T-cell (primary cell): ENCODE results near the gene YLPM1. TPM values are rescaled to one million over a fixed set of nuclear protein-coding genes. Genes with fewer than 3 reads are reported as not detected.
"Not testable (repeated sequence)": the region's sequence is repeated elsewhere in the genome, so short reads cannot be mapped to it uniquely, and the experiment has no call there.

Source experiments
- ATAC-seq, 4 experiments: fragments of 200-7000 bp in 3 of 4; fragments of 150-1000 bp in 1 of 4; cut with Tn5 transposase; replicated peaks in 1 of 4; 1 replicate in 3 of 4; 2 replicates in 1 of 4; pipeline ENCODE4 v1.10.0; 2021; ENCODE audit warnings: moderate library complexity in 3 of 4, mild to moderate bottlenecking in 2 of 4, moderate number of reproducible peaks in 1 of 4
- CTCF ChIA-PET, 2 donors: fragments of 300-600 bp; sonication (Branson Sonifier 250); formaldehyde crosslinking; loops; one replicate each; lab custom pipeline; 2022; ENCODE audit warnings: antibody characterized with exemption in 2 of 2; lab: Charles Lee
- POLR2A ChIA-PET, 2 donors: fragments of 300-600 bp; sonication (Branson Sonifier 250); formaldehyde crosslinking; loops; one replicate each; lab custom pipeline; 2022; ENCODE audit warnings: antibody characterized with exemption in 2 of 2; lab: Charles Lee
- DNase-seq, 35 experiments: peaks; one replicate each; pipeline versions ENCODE4 v3.0.0 to v3.0.0-alpha.2; 2013 to 2023
- H3K27ac ChIP-seq: one replicate; pipeline ENCODE4 v1.5.1; 2013; ENCODE audit warnings: low read length
- H3K27me3 ChIP-seq, 2 experiments: replicated peaks in 1 of 2; 1 replicate in 1 of 2; 2 replicates in 1 of 2; pipeline versions ENCODE4 v1.6.1 to v1.7.0; 2013; ENCODE audit warnings: low read length in 1 of 2, mixed read lengths in 1 of 2; ENCODE audit not compliant: control insufficient read depth in 2 of 2, insufficient read depth in 2 of 2; ENCODE audit errors: extremely low read depth in 1 of 2
- H3K36me3 ChIP-seq, 2 donors: 1 replicate in 1 of 2; 2 replicates in 1 of 2; pipeline versions ENCODE4 v1.6.1 to v1.7.0; 2013; ENCODE audit warnings: low read length in 1 of 2; ENCODE audit not compliant: control insufficient read depth in 2 of 2, insufficient read depth in 1 of 2; ENCODE audit errors: extremely low read depth in 1 of 2
- H3K4me1 ChIP-seq, 2 experiments: 1 replicate in 1 of 2; 2 replicates in 1 of 2; pipeline versions ENCODE4 v1.6.1 to v1.7.0; 2013; ENCODE audit warnings: low read length in 2 of 2, mixed read lengths in 1 of 2; ENCODE audit not compliant: insufficient read depth in 2 of 2, control insufficient read depth in 1 of 2; ENCODE audit errors: extremely low read depth in 1 of 2
- H3K4me3 ChIP-seq, 2 donors: 1 replicate in 1 of 2; 2 replicates in 1 of 2; pipeline versions ENCODE4 v1.5.1 to v1.7.0; 2013; ENCODE audit warnings: mild to moderate bottlenecking in 2 of 2, low read length in 1 of 2, moderate library complexity in 1 of 2; ENCODE audit not compliant: control insufficient read depth in 1 of 2; ENCODE audit errors: extremely low read depth in 1 of 2
- H3K9me3 ChIP-seq: 2 replicates; pipeline ENCODE4 v1.7.0; 2013
- H3K27ac Mint-ChIP-seq, 2 donors: one replicate each; pipeline ENCODE4 v1.8.0; 2020 to 2021; ENCODE audit warnings: mild to moderate bottlenecking in 2 of 2, mixed read lengths in 2 of 2
- H3K27me3 Mint-ChIP-seq, 2 donors: one replicate each; pipeline ENCODE4 v1.8.0; 2021 to 2022; ENCODE audit warnings: mixed read lengths in 2 of 2
- H3K36me3 Mint-ChIP-seq: one replicate; pipeline ENCODE4 v1.8.0; 2021; ENCODE audit warnings: mixed read lengths
- H3K4me1 Mint-ChIP-seq, 3 donors: one replicate each; pipeline ENCODE4 v1.8.0; 2020 to 2022; ENCODE audit warnings: mixed read lengths in 3 of 3, mild to moderate bottlenecking in 1 of 3
- H3K4me3 Mint-ChIP-seq, 3 donors: one replicate each; pipeline ENCODE4 v1.8.0; 2020 to 2022; ENCODE audit warnings: mild to moderate bottlenecking in 3 of 3, mixed read lengths in 3 of 3, moderate library complexity in 3 of 3
- H3K9me3 Mint-ChIP-seq, 3 donors: one replicate each; pipeline ENCODE4 v1.8.0; 2020 to 2022; ENCODE audit warnings: mixed read lengths in 3 of 3
- WGBS: methylation state at CpG from one replicate; pipeline ENCODE4 v1.1.5; 2013; ENCODE audit warnings: missing lambda C conversion rate; ENCODE audit not compliant: insufficient coverage; 5-methylcytosine and 5-hydroxymethylcytosine counted together
- total RNA-seq, 35 experiments: library from RNA in 6 of 35; stranded (reverse) in 6 of 35; fragments of 120-200 nt in 1 of 35; gene quantifications; one replicate each; pipeline versions ENCODE4 v1.2.1 to v1.2.4 and lab custom pipeline; 2013 to 2026

Gene YLPM1
- total RNA-seq, 5 donors from 2014 or later (not counting 1 experiment from before 2014, with no cell fraction given) = 73.0 to 121 (median 86.5) TPM

DNA sequence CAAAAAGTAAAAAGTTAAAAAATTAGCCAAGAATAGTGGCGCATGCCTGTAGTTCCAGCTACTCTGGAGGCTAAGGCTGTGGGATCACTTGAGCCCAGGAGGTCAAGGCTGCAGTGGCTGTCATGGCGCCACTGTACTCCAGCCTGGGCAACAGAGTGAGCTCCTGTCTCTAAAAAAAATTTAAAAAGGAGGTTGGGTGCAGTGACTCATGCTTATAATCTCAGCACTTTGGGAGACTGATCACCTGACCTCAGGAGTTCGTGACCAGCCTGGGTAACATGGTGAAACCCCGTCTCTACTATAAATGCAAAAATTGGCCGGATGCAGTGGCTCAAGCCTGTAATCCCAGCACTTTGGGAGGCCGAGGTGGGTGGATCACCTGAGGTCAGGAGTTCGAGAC lies 8.2 kb upstream of the YLPM1 start:
- no peak for DNase-seq
- WGBS = 90% methylated on average over 7 of the region's 7 CpGs
- ATAC-seq = no peak
- Histone ChIP-seq H3K4me1 (no peaks in the 10 kb centered on the region), H3K27me3 (peaks cover 0 to 5% of the 10 kb centered on the region in 2 experiments), H3K9me3 (no peaks in the 10 kb centered on the region), H3K4me3 (no peak overlapping the region), H3K27ac (no peak overlapping the region), H3K36me3 (no peaks in the 10 kb centered on the region)
- CTCF ChIA-PET = interaction anchor here in 1 of 2 donors (0.6 to 0.7 kb wide), 2 partner anchors 9 to 98 kb away, joined by 3 to 4 read pairs; no protein-coding TSS in a partner anchor
- Mint-ChIP-seq H3K4me1 (no peaks in the 10 kb centered on the region), H3K27ac (no peak overlapping the region), H3K4me3 (no peak overlapping the region), H3K36me3 (peaks cover 5% of the 10 kb centered on the region), H3K9me3 (peaks cover 8 to 13% (median 9%) of the 10 kb centered on the region in 3 donors), H3K27me3 (no peaks in the 10 kb centered on the region)
- POLR2A ChIA-PET = interaction anchor here in 1 of 2 donors (0.7 kb wide), 1 partner anchor 8 kb away, joined by 3 read pairs; no protein-coding TSS in a partner anchor

DNA sequence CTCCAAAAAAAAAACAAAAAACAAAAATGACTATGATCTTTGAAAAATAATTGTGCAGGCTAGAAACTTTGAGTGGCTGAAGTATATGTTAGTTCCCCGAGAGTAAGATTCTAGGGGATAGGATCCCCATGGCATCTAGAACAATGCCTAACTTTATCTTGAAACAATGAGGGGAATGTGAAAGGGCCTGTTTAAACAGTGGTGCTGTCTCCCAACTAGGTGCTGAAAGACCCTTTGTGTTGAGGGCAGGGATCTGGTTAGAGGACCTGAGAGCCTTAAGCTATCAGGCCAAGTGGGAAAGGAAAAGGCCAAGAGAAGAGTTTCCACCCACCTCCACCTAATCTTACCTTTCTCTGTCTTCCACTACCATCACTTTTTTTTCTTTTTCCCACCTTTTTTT lies 6.8 kb upstream of the YLPM1 start:
- no peaks in the 10 kb centered on the region for H3K9me3 ChIP-seq
- no CpG with 5 or more reads among the region's 1 CpG for WGBS
- DNase-seq (no peak), ATAC-seq (no peak)
- H3K27me3 ChIP-seq = peaks cover 0 to 5% of the 10 kb centered on the region in 2 experiments
- no peaks in the 10 kb centered on the region for H3K36me3 ChIP-seq
- ChIA-PET CTCF (interaction anchor here in 1 of 2 donors (1.2 kb wide), 1 partner anchor 16 kb away, joined by 4 read pairs; no protein-coding TSS in a partner anchor), POLR2A (no interaction called here)
- Mint-ChIP-seq H3K36me3 (peaks cover 5% of the 10 kb centered on the region), H3K27me3 (no peaks in the 10 kb centered on the region), H3K9me3 (peaks cover 8 to 13% (median 9%) of the 10 kb centered on the region in 3 donors), H3K4me1 (peaks cover 0 to under 1% (median 0%) of the 10 kb centered on the region in 3 donors), H3K4me3 (no peak overlapping the region), H3K27ac (no peak overlapping the region)
- H3K4me1 ChIP-seq = no peaks in the 10 kb centered on the region
- no peak overlapping the region for H3K27ac ChIP-seq
- H3K4me3 ChIP-seq = no peak overlapping the region

DNA sequence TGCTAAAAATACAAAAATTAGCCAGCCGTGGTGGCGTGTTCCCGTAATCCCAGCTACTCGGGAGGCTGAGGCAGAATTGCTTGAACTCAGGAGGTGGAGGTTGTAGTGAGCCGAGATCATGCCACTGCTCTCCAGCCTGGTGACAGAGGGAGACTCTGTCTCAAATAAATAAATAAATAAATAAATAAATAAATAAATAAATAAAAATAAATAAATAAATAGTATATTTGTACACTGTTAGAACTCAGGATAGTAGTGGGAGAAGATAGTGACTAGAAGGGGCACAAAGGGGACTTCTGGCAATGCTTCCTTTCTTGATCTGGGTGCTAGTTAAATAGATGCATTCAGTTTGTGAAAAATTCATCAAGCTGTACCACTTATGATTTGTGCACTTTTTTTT lies 4.6 kb upstream of the YLPM1 start:
- ATAC-seq, H3K36me3 Mint-ChIP-seq, H3K9me3 Mint-ChIP-seq, H3K27ac Mint-ChIP-seq, H3K36me3 ChIP-seq, H3K27me3 Mint-ChIP-seq, DNase-seq, H3K4me1 ChIP-seq, H3K9me3 ChIP-seq, CTCF ChIA-PET, H3K27ac ChIP-seq, H3K4me3 ChIP-seq, H3K4me3 Mint-ChIP-seq, H3K27me3 ChIP-seq: not testable (repeated sequence)
- peaks cover 9 to 14% (median 10%) of the 10 kb centered on the region in 3 donors for H3K4me1 Mint-ChIP-seq
- WGBS = no CpG with 5 or more reads among the region's 5 CpGs
- POLR2A ChIA-PET = interaction anchor here (0.5 to 0.6 kb wide), 2 partner anchors 23 to 715 kb away, joined by 3 to 4 read pairs; no protein-coding TSS in a partner anchor

DNA sequence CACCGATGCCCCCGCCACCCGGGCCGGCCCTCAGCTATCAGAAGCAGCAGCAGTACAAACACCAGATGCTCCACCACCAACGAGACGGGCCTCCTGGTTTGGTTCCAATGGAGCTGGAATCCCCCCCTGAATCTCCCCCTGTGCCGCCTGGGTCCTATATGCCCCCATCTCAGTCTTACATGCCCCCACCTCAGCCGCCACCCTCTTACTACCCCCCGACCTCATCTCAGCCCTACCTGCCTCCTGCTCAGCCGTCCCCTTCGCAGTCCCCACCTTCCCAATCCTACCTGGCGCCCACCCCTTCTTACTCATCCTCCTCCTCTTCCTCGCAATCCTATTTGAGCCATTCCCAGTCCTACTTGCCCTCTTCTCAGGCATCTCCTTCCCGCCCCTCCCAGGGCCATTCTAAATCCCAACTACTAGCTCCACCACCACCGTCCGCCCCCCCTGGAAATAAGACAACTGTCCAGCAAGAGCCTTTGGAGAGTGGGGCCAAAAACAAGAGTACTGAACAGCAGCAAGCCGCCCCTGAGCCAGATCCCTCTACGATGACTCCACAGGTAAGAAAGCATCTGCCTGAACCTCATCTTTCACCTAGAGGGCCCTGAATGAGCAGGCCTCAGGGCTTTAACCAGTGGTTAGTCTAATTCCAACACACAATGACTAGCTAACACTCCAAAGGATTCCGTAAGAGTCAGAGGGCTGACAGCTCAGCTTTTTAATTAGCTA lies 851 bp downstream of the YLPM1 start:
- ChIA-PET CTCF (interaction anchor here (0.5 to 1.7 kb wide), 9 partner anchors 8 to 900 kb away, joined by 3 to 6 read pairs (median 4); no protein-coding TSS in a partner anchor), POLR2A (interaction anchor here in 1 of 2 donors (0.7 to 1.1 kb wide), 3 partner anchors 145 to 876 kb away, joined by 3 read pairs; partner anchors contain the start of genes ISCA2 and NPC2)
- Mint-ChIP-seq H3K36me3 (peaks cover 23% of the 10 kb centered on the region), H3K9me3 (no peaks in the 10 kb centered on the region), H3K4me3 (peak overlapping the region; percentile 93), H3K27ac (peak overlapping the region; percentile 93 to 97), H3K4me1 (peaks cover 54 to 62% (median 55%) of the 10 kb centered on the region in 3 donors), H3K27me3 (no peaks in the 10 kb centered on the region)
- peaks cover 25 to 39% of the 10 kb centered on the region in 2 experiments for H3K4me1 ChIP-seq
- H3K27ac ChIP-seq = peak overlapping the region; percentile 94
- H3K9me3 ChIP-seq = no peaks in the 10 kb centered on the region
- WGBS = 3% methylated on average over 16 of the region's 19 CpGs
- H3K4me3 ChIP-seq = peak overlapping the region; percentile 81 to 92
- DNase-seq (peak in 6 of 35 experiments; percentile 0 to 19 (median 6)), ATAC-seq (no peak)
- H3K27me3 ChIP-seq = no peaks in the 10 kb centered on the region
- H3K36me3 ChIP-seq = peaks cover 0 to 3% of the 10 kb centered on the region in 2 donors

DNA sequence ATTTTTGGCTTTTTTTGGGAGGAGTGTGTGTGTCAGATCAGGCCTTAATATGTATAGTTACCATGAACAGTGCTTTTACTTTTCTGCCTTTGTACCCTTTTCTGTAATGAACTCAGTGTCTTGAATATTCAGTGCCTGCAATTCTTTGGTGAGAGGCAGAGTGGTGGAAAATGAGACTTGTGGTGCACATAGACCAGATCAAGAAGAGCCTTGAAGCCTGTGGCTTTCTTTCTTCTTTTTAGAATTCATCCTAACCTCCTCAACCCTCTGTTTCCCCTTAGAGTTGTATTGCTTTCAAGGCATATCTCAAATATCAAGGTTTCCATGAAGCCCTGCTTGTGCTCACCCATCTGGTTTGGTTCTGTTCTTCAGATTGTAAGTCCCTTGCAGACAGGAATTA lies 2.6 kb downstream of the YLPM1 start:
- H3K4me1 ChIP-seq = peaks cover 34 to 39% of the 10 kb centered on the region in 2 experiments
- H3K36me3 ChIP-seq = peaks cover 0 to 3% of the 10 kb centered on the region in 2 donors
- peak in 1 of 4 experiments; percentile 29 for ATAC-seq
- H3K27ac Mint-ChIP-seq = peak overlapping the region; percentile 74 to 86
- peaks cover 25% of the 10 kb centered on the region for H3K36me3 Mint-ChIP-seq
- H3K27ac ChIP-seq = no peak overlapping the region
- peak in 1 of 35 experiments; percentile 39 for DNase-seq
- H3K9me3 Mint-ChIP-seq = no peaks in the 10 kb centered on the region
- no peaks in the 10 kb centered on the region for H3K9me3 ChIP-seq
- no peaks in the 10 kb centered on the region for H3K27me3 Mint-ChIP-seq
- H3K4me3 ChIP-seq = no peak overlapping the region
- H3K4me1 Mint-ChIP-seq = peaks cover 59 to 72% (median 63%) of the 10 kb centered on the region in 3 donors
- no peaks in the 10 kb centered on the region for H3K27me3 ChIP-seq
- H3K4me3 Mint-ChIP-seq = peak overlapping the region; percentile 93
- POLR2A ChIA-PET = no interaction called here
- CTCF ChIA-PET = no interaction called here

DNA sequence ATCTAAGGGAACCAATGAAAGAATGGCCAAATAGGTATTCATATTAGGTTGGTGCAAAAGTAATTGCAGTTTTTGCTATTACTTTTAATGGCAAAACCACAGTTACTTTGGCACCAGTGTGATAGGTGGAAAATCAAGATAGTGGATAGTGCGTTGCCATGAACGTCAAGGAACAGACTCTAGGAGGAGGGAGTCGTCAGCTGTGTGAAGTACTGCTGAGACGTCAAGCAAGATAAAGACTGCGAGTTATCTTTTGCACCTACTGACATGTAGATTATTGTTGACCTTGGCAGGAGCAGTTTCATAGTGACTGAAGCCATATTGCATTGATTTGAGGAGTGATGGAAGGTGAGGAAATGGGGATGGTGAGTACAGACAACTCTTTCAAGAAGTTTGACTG lies 8.3 kb downstream of the YLPM1 start:
- Mint-ChIP-seq H3K27ac (peak overlapping the region in 1 of 2 donors; percentile 2), H3K4me3 (no peak overlapping the region), H3K9me3 (no peaks in the 10 kb centered on the region), H3K4me1 (peaks cover 55 to 67% (median 55%) of the 10 kb centered on the region in 3 donors), H3K36me3 (peaks cover 38% of the 10 kb centered on the region), H3K27me3 (no peaks in the 10 kb centered on the region)
- POLR2A ChIA-PET = no interaction called here
- WGBS = 92% methylated on average over 5 of the region's 5 CpGs
- ATAC-seq (no peak), DNase-seq (no peak)
- Histone ChIP-seq H3K4me1 (peaks cover 14 to 25% of the 10 kb centered on the region in 2 experiments), H3K27ac (no peak overlapping the region), H3K9me3 (no peaks in the 10 kb centered on the region), H3K4me3 (no peak overlapping the region), H3K36me3 (peaks cover 0 to 12% of the 10 kb centered on the region in 2 donors), H3K27me3 (no peaks in the 10 kb centered on the region)
- CTCF ChIA-PET = no interaction called here
